Cardiac muscle cell (in vitro differentiated cells and primary cell): ENCODE results near the gene TJP1. TPM values are rescaled to one million over a fixed set of nuclear protein-coding genes. Genes with fewer than 3 reads are reported as not detected.

Source experiments
- DNase-seq, 2 donors: peaks; one replicate each; pipeline versions ENCODE4 v3.0.0 to v3.0.0-alpha.2; 2010 to 2017; ENCODE audit warnings: low read depth in 1 of 2, low spot score in 1 of 2
- H3K27ac ChIP-seq: fragments of 200-600 bp; sonication (generic); 2 replicates; pipeline ENCODE4 v1.5.1; 2016
- H3K27me3 ChIP-seq: fragments of 200-600 bp; sonication (generic); 2 replicates; pipeline ENCODE4 v1.6.0; 2016; ENCODE audit warnings: control low read depth
- H3K36me3 ChIP-seq: fragments of 200-600 bp; sonication (generic); 2 replicates; pipeline ENCODE4 v1.5.1; 2016; ENCODE audit warnings: control low read depth
- H3K4me1 ChIP-seq: fragments of 200-600 bp; sonication (generic); 2 replicates; pipeline ENCODE4 v1.8.1; 2017; ENCODE audit warnings: low read depth, mild to moderate bottlenecking, mixed run types
- H3K4me3 ChIP-seq: fragments of 200-600 bp; sonication (generic); 2 replicates; pipeline ENCODE4 v1.5.1; 2016; ENCODE audit warnings: mild to moderate bottlenecking
- H3K9me3 ChIP-seq: fragments of 200-600 bp; sonication (generic); 2 replicates; pipeline ENCODE4 v1.5.1; 2017; ENCODE audit warnings: low read depth, mild to moderate bottlenecking, control low read depth
- CTCF ChIP-seq: IDR thresholded peaks from 2 replicates; pipeline ENCODE4 v1.5.1; 2012; ENCODE audit warnings: low read depth, mild to moderate bottlenecking, low read length
- polyA plus RNA-seq: library from polyadenylated mRNA; unstranded; fragments of >200 nt; fragmentation: Nextera tagmentation; extraction: Ambion mirVana; gene quantifications from 2 replicates; pipeline ENCODE4 v1.2.1, GENCODE V29; 2016
- total RNA-seq: library from RNA; depleted of rRNA; stranded (reverse); fragments of >200 nt; gene quantifications from 2 replicates; pipeline ENCODE4 v1.2.3, GENCODE V29; 2016

Gene TJP1
- total and polyA plus RNA-seq, 2 experiments from 2014 or later = 66.6 to 93.9 TPM

GRCh38 chr15:29859293-29859692 is 37.0 kb upstream of the TJP1 start:
- Histone ChIP-seq H3K27ac (no peak overlapping the region), H3K27me3 (no peaks in the 10 kb centered on the region), H3K9me3 (no peaks in the 10 kb centered on the region), H3K4me3 (no peak overlapping the region), H3K36me3 (no peaks in the 10 kb centered on the region), H3K4me1 (peaks cover 8% of the 10 kb centered on the region)
- DNase-seq = no peak
- TF ChIP-seq CTCF = no peak

- no peaks in the 10 kb centered on the region for H3K36me3 ChIP-seq
- no peak for TF ChIP-seq CTCF
- H3K4me1 ChIP-seq = peaks cover 7% of the 10 kb centered on the region
- DNase-seq = no peak
- H3K27me3 ChIP-seq = no peaks in the 10 kb centered on the region
- H3K27ac ChIP-seq = no peak overlapping the region
- no peak overlapping the region for H3K4me3 ChIP-seq
- H3K9me3 ChIP-seq = no peaks in the 10 kb centered on the region
Measured at GRCh38 chr15:29857221-29857789, 35.0 kb upstream of the TJP1 start.

GRCh38 chr15:29854413-29854812 is 32.1 kb upstream of the TJP1 start:
- Histone ChIP-seq H3K4me1 (no peaks in the 10 kb centered on the region), H3K27ac (no peak overlapping the region), H3K9me3 (no peaks in the 10 kb centered on the region), H3K4me3 (no peak overlapping the region), H3K36me3 (no peaks in the 10 kb centered on the region), H3K27me3 (no peaks in the 10 kb centered on the region)
- no peak for TF ChIP-seq CTCF
- no peak for DNase-seq

- no peak overlapping the region for H3K27ac ChIP-seq
- DNase-seq = no peak
- H3K27me3 ChIP-seq = no peaks in the 10 kb centered on the region
- H3K4me1 ChIP-seq = no peaks in the 10 kb centered on the region
- H3K4me3 ChIP-seq = no peak overlapping the region
- no peak for TF ChIP-seq CTCF
- H3K9me3 ChIP-seq = no peaks in the 10 kb centered on the region
- no peaks in the 10 kb centered on the region for H3K36me3 ChIP-seq
Measured at GRCh38 chr15:29853211-29853987, 31.1 kb upstream of the TJP1 start.

GRCh38 chr15:29852201-29852600 is 29.9 kb upstream of the TJP1 start:
- H3K27me3 ChIP-seq = no peaks in the 10 kb centered on the region
- DNase-seq = no peak

More at GRCh38 chr15:29852201-29852600, 29.9 kb upstream of the TJP1 start:
- Histone ChIP-seq H3K4me3 (no peak overlapping the region), H3K9me3 (no peaks in the 10 kb centered on the region), H3K36me3 (no peaks in the 10 kb centered on the region), H3K4me1 (no peaks in the 10 kb centered on the region), H3K27ac (no peak overlapping the region)
- no peak for TF ChIP-seq CTCF
